ENCODE measurements around the gene VASP.

VASP gene

GRCh38 chr19:45517238-45517637 is 10.0 kb downstream of the VASP start:
- DNase-seq (ENCODE audit: low spot score in 2 of 2), result no peak
- H3K36me3 Mint-ChIP-seq (ENCODE audit: insufficient read depth), result peaks cover 49% of the 10 kb centered on the region
- H3K9me3 Mint-ChIP-seq, result no peaks in the 10 kb centered on the region
- no peak overlapping the region for H3K4me3 Mint-ChIP-seq
- peak overlapping the region; percentile 2 for H3K27ac Mint-ChIP-seq (ENCODE audit: low read depth)
- no peak for ATAC-seq (replicated peaks; ENCODE audit: extremely low read depth, poor library complexity, severe bottlenecking)
- peaks cover 44% of the 10 kb centered on the region for H3K4me1 Mint-ChIP-seq
- no peaks in the 10 kb centered on the region for H3K27me3 Mint-ChIP-seq

GRCh38 chr19:45517641-45518468 is 10.6 kb downstream of the VASP start:
- H3K4me1 Mint-ChIP-seq, result peaks cover 41% of the 10 kb centered on the region
- H3K36me3 Mint-ChIP-seq (ENCODE audit: insufficient read depth), result peaks cover 49% of the 10 kb centered on the region
- DNase-seq (ENCODE audit: low spot score in 2 of 2) (no peak), ATAC-seq (replicated peaks; ENCODE audit: extremely low read depth, poor library complexity, severe bottlenecking) (no peak)
- H3K4me3 Mint-ChIP-seq, result no peak overlapping the region
- no peaks in the 10 kb centered on the region for H3K9me3 Mint-ChIP-seq
- no peaks in the 10 kb centered on the region for H3K27me3 Mint-ChIP-seq
- H3K27ac Mint-ChIP-seq (ENCODE audit: low read depth), result peak overlapping the region; percentile 2

GRCh38 chr19:45518469-45518826 is 11.2 kb downstream of the VASP start:
- Mint-ChIP-seq H3K4me3 (no peak overlapping the region), H3K27me3 (no peaks in the 10 kb centered on the region), H3K9me3 (no peaks in the 10 kb centered on the region), H3K36me3 (ENCODE audit: insufficient read depth) (peaks cover 50% of the 10 kb centered on the region), H3K27ac (ENCODE audit: low read depth) (peak overlapping the region; percentile 2), H3K4me1 (peaks cover 37% of the 10 kb centered on the region)
- DNase-seq (ENCODE audit: low spot score in 2 of 2) (no peak), ATAC-seq (replicated peaks; ENCODE audit: extremely low read depth, poor library complexity, severe bottlenecking) (no peak)

GRCh38 chr19:45522010-45522941 is 15.0 kb downstream of the VASP start:
- no peak overlapping the region for H3K27ac Mint-ChIP-seq (ENCODE audit: low read depth)
- H3K9me3 Mint-ChIP-seq, result no peaks in the 10 kb centered on the region
- H3K36me3 Mint-ChIP-seq (ENCODE audit: insufficient read depth), result peaks cover 63% of the 10 kb centered on the region
- DNase-seq (ENCODE audit: low spot score in 2 of 2), result no peak
- H3K4me1 Mint-ChIP-seq, result peaks cover 10% of the 10 kb centered on the region
- H3K4me3 Mint-ChIP-seq, result no peak overlapping the region
- no peaks in the 10 kb centered on the region for H3K27me3 Mint-ChIP-seq
- no peak for ATAC-seq (replicated peaks; ENCODE audit: extremely low read depth, poor library complexity, severe bottlenecking)

- H3K36me3 Mint-ChIP-seq (ENCODE audit: insufficient read depth), result peaks cover 53% of the 10 kb centered on the region
- peak overlapping the region; percentile 17 for H3K27ac Mint-ChIP-seq (ENCODE audit: low read depth)
- no peak overlapping the region for H3K4me3 Mint-ChIP-seq
- ATAC-seq (replicated peaks; ENCODE audit: extremely low read depth, poor library complexity, severe bottlenecking), result peak; percentile 98
- H3K4me1 Mint-ChIP-seq, result peaks cover 17% of the 10 kb centered on the region
- no peaks in the 10 kb centered on the region for H3K9me3 Mint-ChIP-seq
- H3K27me3 Mint-ChIP-seq, result no peaks in the 10 kb centered on the region
- peak; percentile 52 to 71 for DNase-seq (ENCODE audit: low spot score in 2 of 2)
These were observed 16.5 kb downstream of the VASP start for GRCh38 chr19:45523642-45524256.

GRCh38 chr19:45524575-45525129 is 17.4 kb downstream of the VASP start:
- H3K9me3 Mint-ChIP-seq, result no peaks in the 10 kb centered on the region
- DNase-seq (ENCODE audit: low spot score in 2 of 2) (no peak), ATAC-seq (replicated peaks; ENCODE audit: extremely low read depth, poor library complexity, severe bottlenecking) (no peak)
- peaks cover 17% of the 10 kb centered on the region for H3K4me1 Mint-ChIP-seq
- no peak overlapping the region for H3K4me3 Mint-ChIP-seq
- H3K27me3 Mint-ChIP-seq, result no peaks in the 10 kb centered on the region
- H3K36me3 Mint-ChIP-seq (ENCODE audit: insufficient read depth), result peaks cover 46% of the 10 kb centered on the region
- no peak overlapping the region for H3K27ac Mint-ChIP-seq (ENCODE audit: low read depth)

GRCh38 chr19:45526143-45526542 is 18.9 kb downstream of the VASP start:
- H3K4me1 Mint-ChIP-seq, result peaks cover 17% of the 10 kb centered on the region
- no peak overlapping the region for H3K4me3 Mint-ChIP-seq
- no peaks in the 10 kb centered on the region for H3K27me3 Mint-ChIP-seq
- H3K9me3 Mint-ChIP-seq, result no peaks in the 10 kb centered on the region
- H3K36me3 Mint-ChIP-seq (ENCODE audit: insufficient read depth), result peaks cover 35% of the 10 kb centered on the region
- DNase-seq (ENCODE audit: low spot score in 2 of 2), result no peak
- no peak overlapping the region for H3K27ac Mint-ChIP-seq (ENCODE audit: low read depth)
- no peak for ATAC-seq (replicated peaks; ENCODE audit: extremely low read depth, poor library complexity, severe bottlenecking)

- ATAC-seq (replicated peaks; ENCODE audit: extremely low read depth, poor library complexity, severe bottlenecking) (no peak), DNase-seq (ENCODE audit: low spot score in 2 of 2) (no peak)
- Mint-ChIP-seq H3K9me3 (no peaks in the 10 kb centered on the region), H3K36me3 (ENCODE audit: insufficient read depth) (peaks cover 30% of the 10 kb centered on the region), H3K4me1 (peaks cover 17% of the 10 kb centered on the region), H3K27me3 (no peaks in the 10 kb centered on the region), H3K4me3 (no peak overlapping the region), H3K27ac (ENCODE audit: low read depth) (no peak overlapping the region)
These were observed 19.7 kb downstream of the VASP start for GRCh38 chr19:45526971-45527370.

GRCh38 chr19:45527731-45528130 is 20.5 kb downstream of the VASP start:
- no peaks in the 10 kb centered on the region for H3K27me3 Mint-ChIP-seq
- H3K27ac Mint-ChIP-seq (ENCODE audit: low read depth), result peak overlapping the region; percentile 24
- no peak overlapping the region for H3K4me3 Mint-ChIP-seq
- DNase-seq (ENCODE audit: low spot score in 2 of 2) (no peak), ATAC-seq (replicated peaks; ENCODE audit: extremely low read depth, poor library complexity, severe bottlenecking) (no peak)
- peaks cover 17% of the 10 kb centered on the region for H3K4me1 Mint-ChIP-seq
- no peaks in the 10 kb centered on the region for H3K9me3 Mint-ChIP-seq
- H3K36me3 Mint-ChIP-seq (ENCODE audit: insufficient read depth), result peaks cover 27% of the 10 kb centered on the region

GRCh38 chr19:45528149-45528743 is 21.0 kb downstream of the VASP start:
- Mint-ChIP-seq H3K27me3 (no peaks in the 10 kb centered on the region), H3K36me3 (ENCODE audit: insufficient read depth) (peaks cover 27% of the 10 kb centered on the region), H3K9me3 (no peaks in the 10 kb centered on the region), H3K27ac (ENCODE audit: low read depth) (peak overlapping the region; percentile 24), H3K4me1 (peaks cover 17% of the 10 kb centered on the region), H3K4me3 (no peak overlapping the region)
- ATAC-seq (replicated peaks; ENCODE audit: extremely low read depth, poor library complexity, severe bottlenecking) (no peak), DNase-seq (ENCODE audit: low spot score in 2 of 2) (no peak)

GRCh38 chr19:45528744-45529419 is 21.6 kb downstream of the VASP start:
- Mint-ChIP-seq H3K27ac (ENCODE audit: low read depth) (no peak overlapping the region), H3K36me3 (ENCODE audit: insufficient read depth) (peaks cover 22% of the 10 kb centered on the region), H3K9me3 (no peaks in the 10 kb centered on the region), H3K27me3 (no peaks in the 10 kb centered on the region), H3K4me3 (no peak overlapping the region), H3K4me1 (peaks cover 11% of the 10 kb centered on the region)
- DNase-seq (ENCODE audit: low spot score in 2 of 2), result no peak
- no peak for ATAC-seq (replicated peaks; ENCODE audit: extremely low read depth, poor library complexity, severe bottlenecking)

- ATAC-seq (replicated peaks; ENCODE audit: extremely low read depth, poor library complexity, severe bottlenecking), result no peak
- Mint-ChIP-seq H3K9me3 (no peaks in the 10 kb centered on the region), H3K4me1 (peaks cover 10% of the 10 kb centered on the region), H3K27me3 (no peaks in the 10 kb centered on the region), H3K4me3 (no peak overlapping the region), H3K27ac (ENCODE audit: low read depth) (no peak overlapping the region), H3K36me3 (ENCODE audit: insufficient read depth) (peaks cover 17% of the 10 kb centered on the region)
- no peak for DNase-seq (ENCODE audit: low spot score in 2 of 2)
These were observed 22.1 kb downstream of the VASP start for GRCh38 chr19:45529420-45529785.
